Neural progenitor cell (in vitro differentiated cells): ENCODE results near the gene FAM53B.

ENCODE experiments used
- CTCF ChIP-seq: fragments of 200-600 bp; sonication (generic); IDR thresholded peaks from 2 replicates; pipeline ENCODE4 v1.5.1; 2017; ENCODE audit warnings: antibody characterized with exemption, mild to moderate bottlenecking
- EZH2 ChIP-seq: fragments of 200-600 bp; sonication (generic); IDR thresholded peaks from 2 replicates; pipeline ENCODE4 v1.6.1; 2017; ENCODE audit warnings: antibody characterized with exemption, mild to moderate bottlenecking, moderate library complexity
- EZH2phosphoT487 ChIP-seq: fragments of 200-600 bp; sonication (generic); IDR thresholded peaks from 2 replicates; pipeline ENCODE4 v1.6.1; 2017; ENCODE audit warnings: antibody characterized with exemption

GRCh38 chr10:124569623-124570470 lies 174.3 kb downstream of the FAM53B start:
- TF ChIP-seq CTCF (no peak), EZH2phosphoT487 (no peak), EZH2 (no peak)
